VCaP (cell line): ENCODE data around the gene RUNDC3A.

Source experiments
- H3K27ac ChIP-seq: fragments of 450-650 bp; 2 replicates; pipeline ENCODE4 v1.5.1; 2017
- CTCF ChIP-seq: fragments of 450-650 bp; conservative IDR thresholded peaks from 2 replicates; pipeline ENCODE4 v1.5.1; 2017; ENCODE audit warnings: mild to moderate bottlenecking, moderate library complexity

The RUNDC3A gene

GRCh38 chr17:44354582-44355561 is 46.5 kb downstream of the RUNDC3A start:
- TF ChIP-seq CTCF, result no peak
- no peak overlapping the region for H3K27ac ChIP-seq

GRCh38 chr17:44355642-44356099 is 47.3 kb downstream of the RUNDC3A start:
- TF ChIP-seq CTCF, result no peak
- H3K27ac ChIP-seq, result no peak overlapping the region

- TF ChIP-seq CTCF, result no peak
- H3K27ac ChIP-seq, result no peak overlapping the region
Observed at GRCh38 chr17:44356241-44356640, 47.8 kb downstream of the RUNDC3A start.

GRCh38 chr17:44358066-44358465 is 49.7 kb downstream of the RUNDC3A start:
- TF ChIP-seq CTCF, result no peak
- H3K27ac ChIP-seq, result no peak overlapping the region

GRCh38 chr17:44359006-44359405 is 50.6 kb downstream of the RUNDC3A start:
- no peak overlapping the region for H3K27ac ChIP-seq

GRCh38 chr17:44359458-44360143 is 51.2 kb downstream of the RUNDC3A start:
- no peak for TF ChIP-seq CTCF
- H3K27ac ChIP-seq, result no peak overlapping the region

More at GRCh38 chr17:44359006-44359405, 50.6 kb downstream of the RUNDC3A start:
- TF ChIP-seq CTCF, result no peak

GRCh38 chr17:44360144-44360533 is 51.7 kb downstream of the RUNDC3A start:
- no peak for TF ChIP-seq CTCF
- H3K27ac ChIP-seq, result no peak overlapping the region
